GM19328 (cell line): Measurements from ENCODE around the gene MYCL.
"Not testable (repeated sequence)": the region's sequence is repeated elsewhere in the genome, so short reads cannot be mapped to it uniquely, and the experiment has no call there.

ENCODE experiments used
- ATAC-seq: cut with Tn5 transposase; IDR thresholded peaks from one replicate; pipeline ENCODE4 v1.9.1; 2021; ENCODE audit warnings: mild to moderate bottlenecking, moderate library complexity; ENCODE audit not compliant: unreplicated experiment

Gene MYCL

GRCh38 chr1:39919545-39919944 lies 17.8 kb upstream of the MYCL start:
- peak; percentile 69 for ATAC-seq

GRCh38 chr1:39917825-39918224 lies 16.1 kb upstream of the MYCL start:
- no peak for ATAC-seq

- ATAC-seq, result no peak
Measured at GRCh38 chr1:39915499-39916129, 13.9 kb upstream of the MYCL start.

GRCh38 chr1:39913136-39913535 lies 11.4 kb upstream of the MYCL start:
- ATAC-seq, result not testable (repeated sequence)

- ATAC-seq, result no peak
Measured at GRCh38 chr1:39910263-39910662, 8.5 kb upstream of the MYCL start.

- no peak for ATAC-seq
Measured at GRCh38 chr1:39908534-39908933, 6.8 kb upstream of the MYCL start.

GRCh38 chr1:39907528-39908453 lies 6.1 kb upstream of the MYCL start:
- no peak for ATAC-seq

- ATAC-seq, result no peak
Measured at GRCh38 chr1:39905172-39905571, 3.5 kb upstream of the MYCL start.

GRCh38 chr1:39902460-39902807 lies 717 bp upstream of the MYCL start:
- ATAC-seq, result peak; percentile 5

GRCh38 chr1:39901464-39901713 lies 328 bp downstream of the MYCL start:
- ATAC-seq, result peak; percentile 16

- ATAC-seq, result no peak
Measured at GRCh38 chr1:39900662-39901463, 854 bp downstream of the MYCL start.

- ATAC-seq, result no peak
Measured at GRCh38 chr1:39899611-39900538, 1.8 kb downstream of the MYCL start.

GRCh38 chr1:39898648-39899603 lies 2.8 kb downstream of the MYCL start:
- ATAC-seq, result no peak

- no peak for ATAC-seq
Measured at GRCh38 chr1:39898191-39898590, 3.5 kb downstream of the MYCL start.

- no peak for ATAC-seq
Measured at GRCh38 chr1:39896909-39897685, 4.6 kb downstream of the MYCL start.

- ATAC-seq, result no peak
Measured at GRCh38 chr1:39895731-39896480, 5.8 kb downstream of the MYCL start.

- no peak for ATAC-seq
Measured at GRCh38 chr1:39894884-39895495, 6.7 kb downstream of the MYCL start.
